Upper lobe of left lung (tissue), 4 donors: ENCODE data around the gene GSN.

Experiments
- POLR2AphosphoS5 ChIP-seq, 2 donors: sonication (generic); formaldehyde crosslinking; IDR thresholded peaks; one replicate each; pipeline ENCODE4 v1.5.1; 2017; ENCODE audit warnings: antibody characterized with exemption in 2 of 2
- TF ChIP-seq, protein P1 (sequence below), 6 experiments: fragments of 450-650 bp in 4 of 6; fragments of 200-600 bp in 2 of 6; sonication (generic) in 2 of 6; IDR thresholded peaks; one replicate each; pipeline ENCODE4 v1.5.1; 2016 to 2019; ENCODE audit warnings: antibody characterized with exemption in 6 of 6

DNA sequence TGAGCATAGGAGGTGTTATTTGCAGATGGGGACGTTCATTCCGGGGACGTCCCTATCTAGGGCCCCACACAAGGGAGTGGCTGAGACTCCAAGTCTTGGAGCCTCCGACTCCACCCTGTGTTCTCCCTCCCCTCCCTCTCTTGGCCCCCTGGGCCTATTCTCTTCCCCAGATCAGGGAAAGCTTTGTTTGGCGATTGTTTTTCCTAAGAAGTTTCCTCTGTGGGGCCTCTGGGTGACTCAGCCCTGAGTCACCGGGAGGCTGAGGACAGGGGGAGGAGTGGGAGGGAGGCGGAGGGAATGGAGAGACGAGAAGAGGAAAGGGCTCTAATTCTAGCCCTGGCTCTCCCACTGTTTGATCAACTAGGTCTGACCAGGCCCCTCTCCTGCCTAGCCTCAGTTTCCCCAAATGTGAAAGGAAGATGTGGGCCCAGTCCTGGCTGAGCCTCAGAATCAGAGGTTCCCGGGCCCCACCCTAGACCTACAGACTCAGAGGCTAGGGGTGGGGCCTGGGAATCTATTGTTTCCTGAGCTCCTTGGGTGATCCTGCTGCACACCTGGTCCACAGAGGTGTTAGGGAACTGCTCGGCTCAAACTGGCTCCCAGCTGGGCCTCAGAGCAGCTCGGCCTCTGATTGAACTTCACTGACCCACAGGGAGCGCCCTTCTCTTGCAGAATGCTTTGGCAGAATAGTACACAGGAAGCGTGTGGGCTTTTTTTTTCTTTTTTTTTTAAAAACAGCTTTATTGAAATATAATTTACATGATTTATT lies 19.2 kb downstream of the GSN start:
- TF ChIP-seq, protein P1, sequence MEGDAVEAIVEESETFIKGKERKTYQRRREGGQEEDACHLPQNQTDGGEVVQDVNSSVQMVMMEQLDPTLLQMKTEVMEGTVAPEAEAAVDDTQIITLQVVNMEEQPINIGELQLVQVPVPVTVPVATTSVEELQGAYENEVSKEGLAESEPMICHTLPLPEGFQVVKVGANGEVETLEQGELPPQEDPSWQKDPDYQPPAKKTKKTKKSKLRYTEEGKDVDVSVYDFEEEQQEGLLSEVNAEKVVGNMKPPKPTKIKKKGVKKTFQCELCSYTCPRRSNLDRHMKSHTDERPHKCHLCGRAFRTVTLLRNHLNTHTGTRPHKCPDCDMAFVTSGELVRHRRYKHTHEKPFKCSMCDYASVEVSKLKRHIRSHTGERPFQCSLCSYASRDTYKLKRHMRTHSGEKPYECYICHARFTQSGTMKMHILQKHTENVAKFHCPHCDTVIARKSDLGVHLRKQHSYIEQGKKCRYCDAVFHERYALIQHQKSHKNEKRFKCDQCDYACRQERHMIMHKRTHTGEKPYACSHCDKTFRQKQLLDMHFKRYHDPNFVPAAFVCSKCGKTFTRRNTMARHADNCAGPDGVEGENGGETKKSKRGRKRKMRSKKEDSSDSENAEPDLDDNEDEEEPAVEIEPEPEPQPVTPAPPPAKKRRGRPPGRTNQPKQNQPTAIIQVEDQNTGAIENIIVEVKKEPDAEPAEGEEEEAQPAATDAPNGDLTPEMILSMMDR (IDR thresholded peaks at IDR 0.05), result peak in 2 of 6 experiments; percentile 9 to 14
- peak; percentile 55 to 80 for TF ChIP-seq POLR2AphosphoS5 (IDR thresholded peaks at IDR 0.05)
